Stimulated activated CD4-positive, alpha-beta T cell treated with anti-CD3 and anti-CD28 coated beads, Interleukin-15, amount 100 ng/mL, for 48 hours (primary cell): ENCODE results near the gene ATXN3.
A peak's percentile ranks its signal among the peaks of the same experiment; 100 is the strongest.
"Not testable (repeated sequence)": the region's sequence is repeated elsewhere in the genome, so short reads cannot be mapped to it uniquely, and the experiment has no call there.

Source experiments
- DNase-seq, 2 donors: peaks; one replicate each; pipeline ENCODE4 v3.0.0-alpha.2; 2020; ENCODE audit warnings: low read depth in 2 of 2

ATXN3 gene

DNA sequence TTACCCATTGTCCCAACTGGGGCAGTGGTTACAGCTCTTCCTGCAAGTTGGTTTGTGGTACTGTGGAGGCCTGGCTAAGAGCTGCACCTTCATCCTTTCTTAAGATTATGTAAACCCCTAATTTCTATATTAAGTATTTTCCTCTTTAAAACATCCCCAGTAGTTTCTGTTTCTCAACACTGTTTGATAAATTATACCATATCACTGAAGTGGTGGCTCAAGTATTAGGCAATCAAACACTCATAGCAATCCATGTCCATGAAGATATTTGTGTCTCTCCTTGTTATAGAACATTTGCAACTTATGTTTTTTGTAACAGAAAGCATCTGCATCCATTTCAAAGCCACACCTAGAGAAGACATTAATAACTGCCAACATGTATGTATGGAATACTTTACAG, 31.8 kb downstream of the ATXN3 start:
- DNase-seq: no peak

DNA sequence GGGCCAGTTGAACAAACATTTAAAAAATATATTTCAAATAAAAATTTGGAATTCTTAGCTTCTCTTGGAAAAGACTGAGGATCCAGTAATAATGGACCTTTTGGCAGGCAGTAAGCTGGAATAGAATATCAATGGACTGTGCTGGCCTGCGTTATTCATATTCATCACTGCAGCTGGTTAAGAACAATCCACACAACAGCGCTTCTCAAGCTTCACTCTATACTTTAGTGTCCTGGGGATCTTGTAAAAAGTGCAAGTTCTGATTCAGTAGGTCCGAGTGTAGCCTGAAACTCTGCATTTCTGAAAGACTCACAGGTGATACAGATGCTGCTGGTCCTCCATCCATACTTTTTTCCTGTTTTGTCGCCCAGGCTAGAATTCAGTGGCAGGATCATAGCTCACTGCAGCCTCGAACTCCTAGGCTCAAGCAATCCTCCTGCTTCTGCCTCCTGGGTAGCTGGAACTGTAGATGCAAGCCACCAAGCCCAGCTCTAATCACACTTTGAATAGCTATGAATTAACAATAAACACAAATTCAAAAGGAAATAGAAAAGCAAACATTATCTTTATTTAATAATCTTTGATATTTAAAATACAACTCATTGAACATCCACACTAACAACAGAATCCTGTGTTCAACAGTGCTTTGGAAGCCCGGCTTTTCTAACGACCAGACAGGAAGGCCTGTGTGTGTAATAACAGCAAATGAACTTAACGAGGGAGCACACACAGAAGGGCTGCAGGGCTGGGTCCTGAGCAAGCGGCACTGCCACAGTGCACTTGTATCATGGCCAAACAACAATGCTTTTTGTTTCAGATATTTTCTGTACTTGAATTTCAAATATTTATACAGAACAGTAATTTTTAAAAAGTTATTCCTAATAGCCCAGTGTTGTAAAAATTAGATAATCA, 48.1 kb downstream of the ATXN3 start:
- no peak for DNase-seq

- DNase-seq: no peak
Measured at GRCh38 chr14:92049781-92050180, 56.6 kb downstream of the ATXN3 start.

- DNase-seq: not testable (repeated sequence)
Measured at GRCh38 chr14:92049221-92049620, 57.2 kb downstream of the ATXN3 start.

- DNase-seq: not testable (repeated sequence)
Measured at GRCh38 chr14:92045904-92046303, 60.5 kb downstream of the ATXN3 start.

DNA sequence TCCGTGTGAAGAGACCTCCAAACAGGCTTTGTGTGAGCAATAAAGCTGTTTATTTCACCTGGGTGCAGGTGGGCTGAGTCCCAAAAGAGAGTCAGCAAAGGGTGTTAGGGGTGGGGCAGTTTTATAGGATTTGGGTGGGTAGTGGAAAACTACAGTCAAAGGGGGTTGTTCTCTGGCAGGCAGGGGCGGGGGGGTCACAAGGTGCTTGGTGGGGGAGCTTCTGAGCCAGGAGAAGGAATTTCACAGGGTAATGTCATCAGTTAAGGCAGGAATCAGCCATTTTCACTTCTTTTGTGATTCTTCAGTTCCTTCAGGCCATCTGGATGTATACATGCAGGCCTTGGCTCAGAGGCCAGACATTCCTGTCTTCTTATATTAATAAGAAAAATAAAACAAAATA, 64.6 kb downstream of the ATXN3 start:
- DNase-seq: not testable (repeated sequence)

DNA sequence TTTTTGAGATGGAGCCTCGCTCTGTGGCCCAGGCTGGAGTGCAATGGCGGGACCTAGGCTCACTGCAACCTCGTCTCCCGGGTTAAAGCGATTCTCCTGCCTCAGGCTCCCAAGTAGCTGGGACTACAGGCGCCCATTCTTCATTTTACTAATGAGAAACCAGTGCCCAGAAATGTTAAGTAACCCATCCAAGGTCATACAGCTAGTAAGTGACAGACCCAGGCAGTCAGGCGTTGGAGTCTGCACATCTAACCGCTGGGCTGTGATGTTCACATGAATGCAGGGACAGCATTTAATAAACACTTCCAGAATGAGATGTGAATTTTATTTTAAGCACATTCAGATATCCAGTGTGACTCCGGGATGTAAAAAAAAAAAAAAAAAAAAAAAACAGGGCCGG, 65.2 kb downstream of the ATXN3 start:
- DNase-seq: no peak

DNA sequence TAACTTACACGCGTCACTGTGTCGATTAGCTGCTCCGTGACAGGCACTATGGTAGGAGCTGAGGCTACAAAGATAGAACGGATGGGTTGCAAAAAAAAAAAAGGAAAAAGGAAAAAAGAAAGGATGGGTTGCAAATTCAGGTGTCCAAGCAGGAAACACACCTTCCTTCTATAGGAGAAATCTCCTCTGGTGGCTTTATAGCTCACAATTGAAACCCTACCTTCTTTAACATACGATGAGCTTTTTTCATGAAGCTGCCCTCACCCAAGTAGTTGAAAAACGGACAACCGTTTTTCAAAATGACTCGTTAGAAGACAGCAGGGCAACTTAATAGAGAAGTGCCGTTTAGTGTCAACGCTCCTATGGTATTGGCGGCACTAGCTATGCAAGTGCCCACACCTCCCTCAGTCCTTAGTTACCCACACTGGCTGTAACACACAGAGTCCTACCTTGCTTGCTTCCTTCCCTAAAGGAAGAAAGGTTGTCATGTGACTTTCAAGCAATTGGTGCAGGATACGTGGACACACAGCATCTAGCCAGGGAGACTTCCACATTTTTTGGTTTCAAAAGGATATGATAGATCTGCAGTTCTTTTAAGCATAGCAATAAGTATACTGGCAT, 65.8 kb downstream of the ATXN3 start:
- DNase-seq: no peak

- peak; percentile 89 to 91 for DNase-seq
Measured at GRCh38 chr14:92039719-92040430, 66.5 kb downstream of the ATXN3 start, which contains the start of gene TRIP11. TRIP11 (minus strand) TSS chr14:92040059; CDS start chr14:92039685, 374 bp downstream.

DNA sequence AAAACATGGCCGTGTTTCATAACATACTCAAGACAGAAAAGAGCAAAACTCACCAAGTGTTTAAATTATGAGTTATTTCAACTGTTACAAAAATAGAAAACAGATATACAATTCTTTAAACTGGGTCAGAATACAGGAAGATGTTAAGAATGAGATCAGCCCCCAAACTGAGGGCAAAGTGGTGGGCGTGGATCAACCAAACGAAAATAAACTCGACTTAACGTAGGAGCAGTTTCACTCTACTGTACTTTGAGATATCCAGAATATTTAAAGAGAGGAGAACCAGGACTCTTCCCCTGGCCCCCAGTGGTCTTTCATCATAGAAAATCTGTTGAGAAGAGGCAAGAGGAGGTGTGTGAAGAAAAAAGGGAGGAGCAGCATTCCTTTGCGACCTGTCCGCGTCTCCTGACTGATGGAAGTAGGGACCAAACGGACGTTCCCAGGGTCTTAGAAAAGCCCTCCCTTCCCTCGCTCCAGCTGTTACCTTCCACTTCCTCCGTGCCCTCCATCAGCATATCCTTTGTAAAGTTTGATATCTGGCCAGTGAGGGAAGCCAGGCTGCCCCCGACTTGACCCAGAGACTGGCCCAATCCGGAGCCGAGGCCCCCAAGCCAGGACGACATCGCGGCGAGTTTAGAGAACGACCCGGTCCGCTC, 67.2 kb downstream of the ATXN3 start:
- DNase-seq: no peak

- no peak for DNase-seq
Measured at GRCh38 chr14:92037989-92038388, 68.4 kb downstream of the ATXN3 start.

- no peak for DNase-seq
Measured at GRCh38 chr14:92035890-92036289, 70.5 kb downstream of the ATXN3 start.

DNA sequence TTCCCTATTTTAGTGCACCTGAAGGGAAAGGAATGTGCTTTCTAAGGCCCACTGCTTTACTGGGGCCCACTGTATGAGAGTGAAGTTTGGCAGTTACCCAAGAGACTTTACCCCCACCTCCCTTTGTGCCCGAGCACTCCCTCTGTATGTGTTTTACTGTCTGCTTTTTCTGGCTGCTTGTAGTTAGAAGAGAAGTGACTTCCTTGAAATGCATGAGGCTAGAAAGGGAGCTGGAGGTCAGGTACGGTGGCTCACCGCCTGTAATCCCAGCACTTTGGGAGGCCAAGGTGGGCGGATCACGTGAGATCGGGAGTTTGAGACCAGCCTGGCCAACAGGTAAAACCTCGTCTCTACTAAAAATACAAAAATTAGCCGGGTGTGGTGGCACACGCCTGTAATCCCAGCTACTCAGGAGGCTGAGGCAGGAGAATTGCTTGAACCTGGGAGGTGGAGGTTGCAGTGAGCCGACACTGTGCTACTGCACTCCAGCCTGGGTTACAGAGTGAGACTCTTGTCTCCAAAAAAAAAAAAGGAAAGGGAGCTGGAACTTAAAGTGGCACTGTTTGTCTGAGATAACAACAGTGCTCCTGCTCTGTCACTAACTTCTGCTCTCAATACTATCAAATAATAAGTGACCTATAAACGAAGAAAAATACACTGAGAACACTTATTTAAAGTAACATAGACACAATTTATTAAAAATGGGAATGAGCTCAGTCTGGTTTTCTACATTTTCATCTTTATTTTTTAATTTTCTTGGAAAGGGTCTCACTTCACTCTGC, 72.3 kb downstream of the ATXN3 start:
- no peak for DNase-seq

DNA sequence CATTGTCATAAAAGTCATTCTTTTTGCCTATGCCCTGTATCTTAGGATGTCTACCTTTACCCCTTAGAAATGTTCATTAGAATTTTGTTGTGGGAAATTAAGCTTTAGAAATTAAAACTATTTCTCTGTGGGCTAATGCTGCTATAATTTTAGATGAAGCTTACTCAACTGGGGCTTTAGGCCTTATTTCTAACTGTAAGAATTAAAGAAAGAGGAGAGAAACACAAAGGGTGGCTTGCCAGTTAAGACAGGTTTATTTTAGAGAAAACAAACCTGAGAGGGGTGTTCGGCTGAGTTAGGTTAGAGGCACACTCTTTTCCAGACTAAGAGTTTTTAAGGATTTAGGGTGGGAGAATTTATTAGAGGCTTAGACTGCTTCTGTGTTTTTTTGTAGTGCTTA, 72.9 kb downstream of the ATXN3 start:
- no peak for DNase-seq

DNA sequence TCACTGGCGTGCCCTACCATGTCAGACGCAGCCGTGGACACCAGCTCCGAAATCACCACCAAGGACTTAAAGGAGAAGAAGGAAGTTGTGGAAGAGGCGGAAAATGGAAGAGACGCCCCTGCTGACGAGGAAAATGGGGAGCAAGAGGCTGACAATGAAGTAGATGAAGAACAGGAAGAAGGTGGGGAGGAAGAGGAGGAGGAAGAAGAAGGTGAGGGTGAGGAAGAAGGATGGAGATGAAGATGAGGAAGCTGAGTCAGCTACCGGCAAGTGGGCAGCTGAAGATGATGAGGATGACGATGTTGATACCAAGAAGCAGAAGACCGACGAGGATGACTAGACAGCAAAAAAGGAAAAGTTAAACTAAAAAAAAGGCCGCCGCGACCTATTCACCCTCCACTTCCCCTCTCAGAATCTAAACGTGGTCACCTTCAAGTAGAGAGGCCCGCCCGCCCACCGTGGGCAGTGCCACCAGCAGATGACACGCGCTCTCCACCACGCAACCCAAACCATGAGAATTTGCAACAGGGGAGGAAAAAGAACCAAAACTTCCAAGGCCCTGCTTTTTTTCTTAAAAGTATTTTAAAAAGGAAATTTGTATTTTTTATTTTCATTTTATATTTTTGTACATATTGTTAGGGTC, 79.7 kb downstream of the ATXN3 start:
- DNase-seq: no peak

DNA sequence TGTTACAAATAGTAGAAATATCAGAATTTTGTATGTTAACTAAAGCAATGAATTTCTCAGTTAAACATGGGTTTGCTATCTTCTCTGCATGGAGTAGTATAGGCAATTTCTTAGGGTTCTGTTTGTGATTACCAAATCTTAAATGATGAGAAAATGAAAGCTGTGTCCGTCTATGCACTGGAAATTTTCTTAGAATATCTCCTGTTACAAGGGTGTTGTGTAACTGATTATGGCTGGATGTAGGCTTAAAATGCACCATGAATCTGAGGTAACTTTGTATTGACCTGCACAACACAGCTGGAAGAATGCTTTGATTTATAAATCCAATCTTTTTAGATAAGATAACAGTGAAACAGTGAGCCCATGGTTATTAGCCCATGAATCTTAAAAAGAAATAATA, 84.3 kb downstream of the ATXN3 start:
- no peak for DNase-seq

GRCh38 chr14:92021523-92021922, 84.9 kb downstream of the ATXN3 start:
- DNase-seq: no peak

- DNase-seq: no peak
Measured at GRCh38 chr14:92014040-92014439, 92.3 kb downstream of the ATXN3 start.

GRCh38 chr14:92012121-92012748, 94.1 kb downstream of the ATXN3 start:
- DNase-seq: no peak

GRCh38 chr14:92010644-92011043, 95.7 kb downstream of the ATXN3 start:
- no peak for DNase-seq
